ENCODE data around the gene ORMDL3. TPM values are rescaled to one million over a fixed set of nuclear protein-coding genes. Genes with fewer than 3 reads are reported as not detected.
"Not testable (repeated sequence)": the region's sequence is repeated elsewhere in the genome, so short reads cannot be mapped to it uniquely, and the experiment has no call there.

The ORMDL3 gene
- total RNA-seq, 1 experiment from 2014 or later, result 55.1 TPM

DNA sequence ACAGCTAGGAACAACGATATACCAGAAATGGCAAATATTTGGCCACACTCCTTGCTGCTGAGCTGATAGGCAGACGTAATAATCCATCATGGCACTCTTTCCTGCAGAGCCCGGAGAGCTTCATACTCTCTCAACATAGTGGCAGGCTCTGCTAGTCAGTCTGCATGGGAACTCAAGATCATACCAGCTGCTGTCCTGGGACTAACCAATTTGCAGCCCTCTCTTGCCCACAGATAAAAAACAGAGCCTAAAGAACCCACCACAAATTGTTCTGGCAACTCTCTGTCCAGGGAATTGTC is 22.5 kb downstream of the ORMDL3 start:
- no peak for ATAC-seq
- Histone ChIP-seq H3K4me3 (ENCODE audit: low read depth in 2 of 2, low read length in 2 of 2) (no peak overlapping the region), H3K9me3 (ENCODE audit: control insufficient read depth, insufficient read depth, low read depth, low read length) (no peaks in the 10 kb centered on the region), H3K27me3 (ENCODE audit: control insufficient read depth, insufficient read depth, low read length) (no peaks in the 10 kb centered on the region), H3K27ac (ENCODE audit: low read length) (no peak overlapping the region), H3K4me1 (ENCODE audit: control insufficient read depth, insufficient read depth, low read length) (no peaks in the 10 kb centered on the region), H3K36me3 (ENCODE audit: control insufficient read depth, insufficient read depth, low read length) (no peaks in the 10 kb centered on the region)
- no peak for DNase-seq (ENCODE audit: low read depth, low spot score)
- ChIA-PET POLR2A (no interaction called here), CTCF (no interaction called here)
- intact Hi-C loops (cut with micrococcal nuclease; ENCODE audit: unreplicated experiment) (no loop called here), in situ Hi-C loops (cut with HindIII; ENCODE audit: low pct_unique_long_range_greater_than_20kb, low sequenced_read_pairs) (no loop called here)
- TF ChIP-seq SIN3A (IDR thresholded peaks at IDR 0.05; ENCODE audit: borderline replicate concordance, insufficient read depth, low read depth, low read length) (no peak), POLR2AphosphoS5 (IDR thresholded peaks at IDR 0.05; ENCODE audit: low read depth, low read length) (no peak), TCF7L2 (IDR thresholded peaks at IDR 0.05; ENCODE audit: low read depth, low read length) (no peak)
- TF ChIP-seq, protein P1, sequence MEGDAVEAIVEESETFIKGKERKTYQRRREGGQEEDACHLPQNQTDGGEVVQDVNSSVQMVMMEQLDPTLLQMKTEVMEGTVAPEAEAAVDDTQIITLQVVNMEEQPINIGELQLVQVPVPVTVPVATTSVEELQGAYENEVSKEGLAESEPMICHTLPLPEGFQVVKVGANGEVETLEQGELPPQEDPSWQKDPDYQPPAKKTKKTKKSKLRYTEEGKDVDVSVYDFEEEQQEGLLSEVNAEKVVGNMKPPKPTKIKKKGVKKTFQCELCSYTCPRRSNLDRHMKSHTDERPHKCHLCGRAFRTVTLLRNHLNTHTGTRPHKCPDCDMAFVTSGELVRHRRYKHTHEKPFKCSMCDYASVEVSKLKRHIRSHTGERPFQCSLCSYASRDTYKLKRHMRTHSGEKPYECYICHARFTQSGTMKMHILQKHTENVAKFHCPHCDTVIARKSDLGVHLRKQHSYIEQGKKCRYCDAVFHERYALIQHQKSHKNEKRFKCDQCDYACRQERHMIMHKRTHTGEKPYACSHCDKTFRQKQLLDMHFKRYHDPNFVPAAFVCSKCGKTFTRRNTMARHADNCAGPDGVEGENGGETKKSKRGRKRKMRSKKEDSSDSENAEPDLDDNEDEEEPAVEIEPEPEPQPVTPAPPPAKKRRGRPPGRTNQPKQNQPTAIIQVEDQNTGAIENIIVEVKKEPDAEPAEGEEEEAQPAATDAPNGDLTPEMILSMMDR (IDR thresholded peaks at IDR 0.05), result no peak
- TF ChIP-seq, protein P2, sequence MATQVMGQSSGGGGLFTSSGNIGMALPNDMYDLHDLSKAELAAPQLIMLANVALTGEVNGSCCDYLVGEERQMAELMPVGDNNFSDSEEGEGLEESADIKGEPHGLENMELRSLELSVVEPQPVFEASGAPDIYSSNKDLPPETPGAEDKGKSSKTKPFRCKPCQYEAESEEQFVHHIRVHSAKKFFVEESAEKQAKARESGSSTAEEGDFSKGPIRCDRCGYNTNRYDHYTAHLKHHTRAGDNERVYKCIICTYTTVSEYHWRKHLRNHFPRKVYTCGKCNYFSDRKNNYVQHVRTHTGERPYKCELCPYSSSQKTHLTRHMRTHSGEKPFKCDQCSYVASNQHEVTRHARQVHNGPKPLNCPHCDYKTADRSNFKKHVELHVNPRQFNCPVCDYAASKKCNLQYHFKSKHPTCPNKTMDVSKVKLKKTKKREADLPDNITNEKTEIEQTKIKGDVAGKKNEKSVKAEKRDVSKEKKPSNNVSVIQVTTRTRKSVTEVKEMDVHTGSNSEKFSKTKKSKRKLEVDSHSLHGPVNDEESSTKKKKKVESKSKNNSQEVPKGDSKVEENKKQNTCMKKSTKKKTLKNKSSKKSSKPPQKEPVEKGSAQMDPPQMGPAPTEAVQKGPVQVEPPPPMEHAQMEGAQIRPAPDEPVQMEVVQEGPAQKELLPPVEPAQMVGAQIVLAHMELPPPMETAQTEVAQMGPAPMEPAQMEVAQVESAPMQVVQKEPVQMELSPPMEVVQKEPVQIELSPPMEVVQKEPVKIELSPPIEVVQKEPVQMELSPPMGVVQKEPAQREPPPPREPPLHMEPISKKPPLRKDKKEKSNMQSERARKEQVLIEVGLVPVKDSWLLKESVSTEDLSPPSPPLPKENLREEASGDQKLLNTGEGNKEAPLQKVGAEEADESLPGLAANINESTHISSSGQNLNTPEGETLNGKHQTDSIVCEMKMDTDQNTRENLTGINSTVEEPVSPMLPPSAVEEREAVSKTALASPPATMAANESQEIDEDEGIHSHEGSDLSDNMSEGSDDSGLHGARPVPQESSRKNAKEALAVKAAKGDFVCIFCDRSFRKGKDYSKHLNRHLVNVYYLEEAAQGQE (IDR thresholded peaks at IDR 0.05; ENCODE audit: insufficient read depth in 1 of 2, low read depth in 2 of 2, low read length in 1 of 2), result no peak
- no TSS peak for BruUV-seq (replicated peaks)

DNA sequence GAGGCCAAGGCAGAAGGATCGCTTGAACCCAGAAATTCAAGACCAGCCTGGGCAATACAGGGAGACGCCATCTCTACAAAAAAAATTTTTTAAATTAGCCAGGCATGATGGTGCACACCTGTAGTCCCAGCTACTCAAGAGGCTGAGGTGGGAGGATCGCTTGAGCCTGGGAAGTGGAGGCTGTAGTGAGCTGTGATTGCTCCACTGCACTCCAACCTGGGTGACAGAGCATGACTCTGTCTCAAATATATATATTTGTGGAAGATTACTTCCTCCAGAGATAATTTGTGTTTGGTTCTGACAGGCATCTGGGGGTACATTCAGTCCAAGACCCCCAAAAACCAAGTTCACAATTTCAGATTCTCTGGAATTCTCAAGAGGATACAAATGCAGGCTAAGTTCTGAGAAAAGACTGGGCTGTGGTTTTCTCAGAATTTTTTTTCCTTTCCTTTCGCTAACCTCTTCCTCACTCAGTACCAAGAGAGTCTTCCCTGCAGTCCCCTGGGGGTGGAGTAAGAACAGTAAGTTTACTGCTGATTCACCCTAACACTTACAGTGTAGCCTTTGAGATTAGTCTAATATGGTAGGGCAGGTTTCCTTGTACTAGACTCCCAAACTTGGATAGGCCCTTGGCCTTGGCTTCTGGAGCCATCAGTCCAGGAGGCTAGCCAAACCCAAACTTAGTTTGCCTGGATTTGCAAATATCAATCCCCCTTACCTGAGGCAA is 24.1 kb downstream of the ORMDL3 start:
- DNase-seq (ENCODE audit: low read depth, low spot score), result no peak
- TF ChIP-seq SIN3A (IDR thresholded peaks at IDR 0.05; ENCODE audit: borderline replicate concordance, insufficient read depth, low read depth, low read length), result no peak
- TF ChIP-seq, protein P2 (IDR thresholded peaks at IDR 0.05; ENCODE audit: insufficient read depth in 1 of 2, low read depth in 2 of 2, low read length in 1 of 2), result no peak
- Histone ChIP-seq H3K27ac (ENCODE audit: low read length) (no peak overlapping the region), H3K4me3 (ENCODE audit: low read depth in 2 of 2, low read length in 2 of 2) (no peak overlapping the region), H3K4me1 (ENCODE audit: control insufficient read depth, insufficient read depth, low read length) (no peaks in the 10 kb centered on the region), H3K27me3 (ENCODE audit: control insufficient read depth, insufficient read depth, low read length) (no peaks in the 10 kb centered on the region), H3K36me3 (ENCODE audit: control insufficient read depth, insufficient read depth, low read length) (no peaks in the 10 kb centered on the region), H3K9me3 (ENCODE audit: control insufficient read depth, insufficient read depth, low read depth, low read length) (no peaks in the 10 kb centered on the region)
- in situ Hi-C loops (cut with HindIII; ENCODE audit: low pct_unique_long_range_greater_than_20kb, low sequenced_read_pairs), result no loop called here
- no TSS peak for BruUV-seq (replicated peaks)
- ChIA-PET POLR2A (no interaction called here), CTCF (no interaction called here)
- intact Hi-C loops (cut with micrococcal nuclease; ENCODE audit: unreplicated experiment), result no loop called here
- no peak for ATAC-seq

DNA sequence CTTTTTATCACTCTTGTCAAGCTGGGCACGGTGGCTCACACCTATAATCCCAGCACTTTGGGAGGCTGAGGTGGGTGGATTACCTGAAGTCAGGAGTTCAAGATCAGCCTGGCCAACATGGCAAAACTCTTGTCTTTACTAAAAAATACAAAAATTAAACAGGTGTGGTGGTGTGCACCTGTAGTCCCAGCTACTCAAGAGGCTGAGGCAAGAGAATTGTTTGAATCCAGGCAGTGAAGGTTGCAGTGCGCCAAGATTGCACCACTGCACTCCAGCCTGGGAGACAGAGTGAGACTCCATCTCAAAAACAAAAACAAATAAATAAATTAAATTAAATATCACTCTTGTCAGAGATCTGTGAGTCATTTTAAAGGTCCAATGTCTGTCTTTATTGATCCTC is 25.4 kb downstream of the ORMDL3 start:
- CTCF ChIA-PET; in situ Hi-C loops (cut with HindIII; ENCODE audit: low pct_unique_long_range_greater_than_20kb, low sequenced_read_pairs); H3K9me3 ChIP-seq (ENCODE audit: control insufficient read depth, insufficient read depth, low read depth, low read length); H3K4me1 ChIP-seq (ENCODE audit: control insufficient read depth, insufficient read depth, low read length); H3K4me3 ChIP-seq (ENCODE audit: low read depth in 2 of 2, low read length in 2 of 2); POLR2A ChIA-PET; H3K36me3 ChIP-seq (ENCODE audit: control insufficient read depth, insufficient read depth, low read length); BruUV-seq (replicated peaks); ATAC-seq; intact Hi-C loops (cut with micrococcal nuclease; ENCODE audit: unreplicated experiment); H3K27me3 ChIP-seq (ENCODE audit: control insufficient read depth, insufficient read depth, low read length); DNase-seq (ENCODE audit: low read depth, low spot score); H3K27ac ChIP-seq (ENCODE audit: low read length): not testable (repeated sequence)
